ENCODE data around the gene SLC6A12.

The SLC6A12 gene

DNA sequence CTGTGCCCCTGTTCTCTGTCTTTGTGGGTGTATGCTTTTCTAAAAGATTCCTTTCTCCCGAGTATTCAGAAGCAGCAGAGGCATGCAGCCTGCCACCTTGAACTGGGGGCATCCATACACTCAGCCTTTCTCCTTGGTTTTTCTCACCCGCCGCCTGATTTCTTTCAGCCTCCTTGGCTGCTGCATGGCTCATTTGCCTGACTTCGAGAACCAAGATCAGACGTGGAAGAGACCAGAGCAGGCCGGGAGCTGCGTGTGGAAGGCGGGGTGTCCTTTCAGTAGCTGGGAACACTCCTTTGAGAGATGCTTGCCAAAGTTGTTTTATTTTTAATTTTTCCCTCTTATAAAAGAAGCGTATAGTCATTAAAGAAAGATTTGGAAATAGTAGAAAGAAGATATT is 53.1 kb downstream of the SLC6A12 start:
- DNase-seq = no peak

- peak; percentile 35 to 47 (median 39) for DNase-seq
Observed at GRCh38 chr12:159156-159782, 54.7 kb downstream of the SLC6A12 start.

DNA sequence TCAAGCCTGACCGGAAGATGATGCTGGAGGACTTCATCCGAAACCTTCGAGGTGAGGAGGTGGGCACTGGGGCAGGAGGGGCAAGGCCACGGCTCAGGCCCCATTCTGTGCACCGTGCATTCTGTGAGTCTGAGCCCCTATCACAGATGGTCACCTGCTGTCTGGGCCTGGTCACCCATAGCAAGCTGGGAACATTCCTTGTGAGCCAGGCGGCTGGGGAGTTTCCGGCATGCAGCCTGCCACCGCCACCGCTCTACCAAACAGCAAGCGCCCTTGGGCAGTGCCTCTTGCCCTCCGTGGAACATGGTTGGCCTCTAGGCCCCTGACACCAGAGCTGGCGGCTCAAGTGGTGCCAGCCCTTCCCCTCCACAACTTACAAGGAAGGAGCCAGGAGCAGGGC is 56.3 kb downstream of the SLC6A12 start:
- no peak for DNase-seq

GRCh38 chr12:156945-157344 is 57.0 kb downstream of the SLC6A12 start:
- DNase-seq = no peak

DNA sequence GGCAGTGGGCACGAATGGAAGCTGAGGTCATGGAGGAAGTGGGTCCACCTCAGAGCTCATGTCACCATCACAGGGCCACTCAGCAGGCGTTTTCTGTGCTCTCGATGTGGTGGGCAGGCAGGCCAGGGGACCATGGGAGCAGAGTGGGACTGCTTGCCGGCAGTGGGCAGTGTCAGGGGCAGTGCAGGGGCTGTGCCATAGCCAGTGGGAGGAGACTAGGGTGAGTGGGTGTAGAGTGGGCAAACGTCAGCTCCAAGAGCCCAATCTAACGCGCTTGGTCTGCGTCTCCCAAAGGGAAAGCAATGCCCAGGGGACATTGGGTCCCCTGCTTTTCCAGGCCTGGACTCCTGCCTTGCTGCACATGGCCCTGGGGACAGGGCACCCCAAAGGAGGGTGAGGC is 58.3 kb downstream of the SLC6A12 start:
- DNase-seq = no peak

GRCh38 chr12:155006-155405 is 59.0 kb downstream of the SLC6A12 start:
- no peak for DNase-seq

- no peak for DNase-seq
Observed at GRCh38 chr12:154058-154457, 59.9 kb downstream of the SLC6A12 start.

- peak; percentile 75 to 88 (median 81) for DNase-seq
Observed at GRCh38 chr12:153080-153746, 60.7 kb downstream of the SLC6A12 start.

DNA sequence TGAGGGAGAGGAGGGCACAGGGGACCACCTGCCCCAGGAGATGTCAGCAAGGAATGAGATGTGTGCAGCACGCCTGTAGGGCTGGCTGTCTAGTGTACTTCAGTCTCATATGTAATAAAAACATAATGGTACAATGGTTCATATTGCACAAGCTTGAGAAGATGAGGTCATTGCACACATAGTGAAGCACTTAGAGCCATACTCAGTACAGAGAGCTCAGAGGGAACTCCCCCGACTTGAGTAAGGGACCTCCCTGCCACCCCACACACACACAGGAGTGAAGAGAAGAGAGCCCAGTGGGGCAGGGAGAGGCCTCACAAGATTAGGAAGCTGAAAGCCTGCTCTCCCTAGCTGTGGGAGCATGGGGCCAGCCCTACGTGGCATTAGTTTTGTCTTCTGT is 61.5 kb downstream of the SLC6A12 start:
- peak; percentile 79 to 86 (median 81) for DNase-seq

DNA sequence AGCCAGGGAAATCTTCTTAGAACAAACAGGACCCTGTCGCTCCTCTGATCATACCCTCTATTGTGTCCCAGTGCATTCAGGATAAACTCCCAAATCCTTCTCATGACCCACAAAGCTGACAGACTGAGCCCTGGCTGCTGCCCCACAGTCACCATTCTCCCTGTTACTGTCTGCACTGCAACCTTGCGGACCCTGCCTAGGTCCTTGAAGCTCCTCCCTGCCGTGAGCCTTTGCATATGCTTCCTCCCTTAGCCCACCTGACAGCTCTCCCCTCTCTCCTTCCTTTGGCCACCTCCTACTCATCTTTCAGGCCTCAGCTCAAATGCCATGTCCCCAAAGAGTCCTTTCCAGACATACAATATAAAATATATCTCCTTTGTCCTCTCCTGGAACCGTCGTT is 62.4 kb downstream of the SLC6A12 start:
- no peak for DNase-seq

DNA sequence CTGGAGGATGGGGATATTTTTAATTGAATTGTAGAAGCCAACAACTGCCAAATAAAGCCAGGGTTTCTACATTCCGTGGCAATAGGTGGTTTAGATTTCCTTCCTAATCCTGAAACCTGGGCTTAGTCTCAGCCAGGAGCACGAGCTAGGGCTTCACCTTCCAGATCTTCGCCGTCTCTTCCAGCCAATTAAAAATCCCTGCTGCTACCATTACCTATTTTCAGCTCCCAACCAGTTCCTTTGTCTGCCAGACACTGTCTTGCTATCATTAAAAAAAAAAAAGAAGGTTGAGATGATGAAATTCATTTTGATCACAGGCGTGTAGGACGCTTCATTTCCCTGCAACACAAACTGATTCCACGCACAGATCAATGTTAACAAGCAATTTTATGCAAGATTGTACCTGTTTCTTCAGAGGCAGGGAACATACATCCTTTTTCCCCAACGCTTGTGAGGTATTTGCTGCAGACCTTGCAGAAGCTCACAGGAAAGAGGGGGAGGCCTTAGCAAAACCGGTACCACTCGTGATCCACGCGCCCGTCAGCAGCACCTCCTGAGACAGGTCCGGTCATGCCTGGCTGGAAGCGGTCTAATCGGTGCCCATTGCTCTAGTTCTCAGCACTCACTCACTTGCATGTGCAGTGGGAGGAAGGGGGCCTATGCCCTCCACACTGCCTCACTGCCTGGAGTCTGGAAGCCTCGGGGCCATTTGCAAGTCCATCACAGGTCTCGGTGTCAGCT is 65.1 kb downstream of the SLC6A12 start:
- DNase-seq = no peak

DNA sequence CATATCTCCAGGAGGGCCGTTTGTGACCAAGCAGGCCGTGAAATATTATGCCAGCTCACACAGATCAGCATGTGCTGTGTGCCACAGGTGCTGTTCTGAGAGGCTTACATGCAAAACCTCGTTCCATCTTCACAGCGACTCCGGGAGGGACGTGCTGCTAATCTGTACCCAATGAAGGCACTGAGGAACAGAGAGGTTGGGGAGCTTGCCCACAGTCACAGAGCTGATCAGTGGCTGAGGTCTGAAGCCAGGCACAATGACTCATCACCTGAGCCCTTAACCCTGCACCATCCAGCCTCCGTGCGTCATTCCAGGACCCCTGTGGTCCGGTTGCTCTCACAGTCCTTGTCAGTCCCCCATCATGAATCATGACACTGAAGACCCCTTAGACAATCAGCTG is 66.7 kb downstream of the SLC6A12 start:
- DNase-seq = no peak

- DNase-seq = no peak
Observed at GRCh38 chr12:145369-145960, 68.5 kb downstream of the SLC6A12 start.

DNA sequence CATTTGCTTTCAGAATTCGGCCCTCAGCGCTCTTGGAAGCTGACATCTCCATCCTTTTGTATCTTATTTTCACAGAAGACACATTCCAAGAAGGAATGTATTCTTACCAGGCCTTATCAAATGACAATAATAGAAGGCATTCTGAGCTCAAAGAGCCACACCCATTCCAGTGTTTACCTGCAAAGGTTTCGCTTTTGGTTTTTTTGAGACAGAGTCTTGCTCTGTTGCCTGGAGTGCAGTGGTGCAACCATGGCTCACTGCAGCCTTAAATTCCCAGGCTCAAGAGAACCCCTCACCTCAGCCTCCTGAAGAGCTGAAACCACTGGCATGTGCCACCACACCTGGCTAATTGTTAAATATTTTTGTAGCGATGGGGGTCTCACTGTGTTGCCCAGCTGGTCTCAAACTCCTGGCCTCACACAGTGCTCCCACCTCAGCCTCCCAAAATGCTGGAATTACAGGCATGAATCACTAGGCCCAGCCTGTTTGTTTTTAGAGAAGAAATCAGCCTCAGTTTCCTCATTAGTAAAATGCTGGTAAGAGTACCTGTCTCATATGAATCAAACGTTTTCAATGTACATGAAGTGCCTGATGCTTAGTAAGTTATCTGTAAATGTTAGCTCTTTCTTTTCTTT is 69.2 kb downstream of the SLC6A12 start:
- no peak for DNase-seq

- no peak for DNase-seq
Observed at GRCh38 chr12:143964-144649, 69.8 kb downstream of the SLC6A12 start.

- DNase-seq = no peak
Observed at GRCh38 chr12:140162-140561, 73.8 kb downstream of the SLC6A12 start.
